HepG2 (cell line): ENCODE measurements around the gene RALY. TPM values are rescaled to one million over a fixed set of nuclear protein-coding genes. Genes with fewer than 3 reads are reported as not detected.
A peak's percentile ranks its signal among the peaks of the same experiment; 100 is the strongest.

Experiments
- ARID2 ChIP-seq: sonication (generic); formaldehyde crosslinking; IDR thresholded peaks from 2 replicates; pipeline ENCODE4 v1.8.1; 2022; ENCODE audit warnings: mild to moderate bottlenecking, missing genetic modification reagents, borderline replicate concordance
- ASH2L ChIP-seq: fragments of 300-600, 200-600 bp; sonication (generic); IDR thresholded peaks from 2 replicates; pipeline ENCODE4 v1.7.0; 2017; ENCODE audit warnings: low read depth, mild to moderate bottlenecking, moderate library complexity, mixed read lengths, low read length; ENCODE audit not compliant: insufficient read length
- HCFC1 ChIP-seq: fragments of 150-350 bp; IDR thresholded peaks from 2 replicates; pipeline ENCODE4 v1.6.1; 2014; ENCODE audit warnings: low read depth, low read length
- NFYB ChIP-seq: sonication (generic); formaldehyde crosslinking; IDR thresholded peaks from 2 replicates; pipeline ENCODE4 v1.4.0; 2020; ENCODE audit warnings: missing genetic modification reagents
- RORA ChIP-seq: sonication (generic); formaldehyde crosslinking; IDR thresholded peaks from 2 replicates; pipeline ENCODE4 v1.5.0; 2020; ENCODE audit warnings: mild to moderate bottlenecking, missing genetic modification reagents, moderate library complexity
- THAP11 ChIP-seq: IDR thresholded peaks from 2 replicates; pipeline ENCODE4 v1.6.1; 2016; ENCODE audit warnings: missing biosample characterization, missing genetic modification reagents
- ZNF615 ChIP-seq: sonication (generic); formaldehyde crosslinking; IDR thresholded peaks from 2 replicates; pipeline ENCODE4 v1.5.0; 2020; ENCODE audit warnings: mild to moderate bottlenecking, missing genetic modification reagents, borderline replicate concordance
- ZNF646 ChIP-seq: sonication (generic); formaldehyde crosslinking; IDR thresholded peaks from 2 replicates; pipeline ENCODE4 v1.9.0; 2021; ENCODE audit warnings: mild to moderate bottlenecking, missing genetic modification reagents
- ZNF710 ChIP-seq: sonication (generic); formaldehyde crosslinking; IDR thresholded peaks from 2 replicates; pipeline ENCODE4 v1.5.0; 2020; ENCODE audit warnings: mild to moderate bottlenecking, missing genetic modification reagents, borderline replicate concordance
- ZNF724P ChIP-seq: sonication (generic); formaldehyde crosslinking; IDR thresholded peaks from 2 replicates; pipeline ENCODE4 v1.8.0; 2022; ENCODE audit warnings: missing genetic modification reagents, borderline replicate concordance
- ZNF772 ChIP-seq: sonication (generic); formaldehyde crosslinking; IDR thresholded peaks from 2 replicates; pipeline ENCODE4 v1.5.0; 2020; ENCODE audit warnings: mild to moderate bottlenecking, missing genetic modification reagents
- ZNF790 ChIP-seq: sonication (generic); formaldehyde crosslinking; IDR thresholded peaks from 2 replicates; pipeline ENCODE4 v1.8.0; 2022; ENCODE audit warnings: missing genetic modification reagents, mild to moderate bottlenecking, borderline replicate concordance
- polyA plus RNA-seq, 8 experiments: library from polyadenylated mRNA; depleted of rRNA in 3 of 8; stranded (reverse) in 7 of 8; unstranded in 1 of 8; fragments of >200 nt; fragmentation: Illumina TruSeq in 4 of 8; extraction: Trizol in 4 of 8; gene quantifications; 2 replicates each; pipeline versions ENCODE4 v1.2.1 to v1.2.3, GENCODE V29; 2011 to 2016; ENCODE audit warnings: low read depth in 4 of 8, missing spikeins in 1 of 8, mixed read lengths in 1 of 8; ENCODE audit not compliant: insufficient read depth in 1 of 8
- total RNA-seq, 5 experiments: library from RNA; depleted of rRNA; stranded (reverse); fragments of >200 nt; fragmentation: Illumina TruSeq; extraction: Trizol; gene quantifications; 2 replicates each; pipeline ENCODE4 v1.2.3, GENCODE V29; 2016; ENCODE audit warnings: low read depth in 1 of 5
- TF ChIP-seq, protein P1 (sequence below): IDR thresholded peaks from 2 replicates; pipeline ENCODE4 v1.6.1; 2016; ENCODE audit warnings: low read depth, control low read depth
- TF ChIP-seq, protein P2 (sequence below): sonication (generic); formaldehyde crosslinking; IDR thresholded peaks from 2 replicates; pipeline ENCODE4 v1.8.1; 2023; ENCODE audit warnings: missing genetic modification reagents, mild to moderate bottlenecking, borderline replicate concordance

The RALY gene
- total and polyA plus RNA-seq, 2 of the 13 experiments (the other 11 are each of a cell fraction or from before 2014, with no cell fraction given): 178 to 186 TPM

DNA sequence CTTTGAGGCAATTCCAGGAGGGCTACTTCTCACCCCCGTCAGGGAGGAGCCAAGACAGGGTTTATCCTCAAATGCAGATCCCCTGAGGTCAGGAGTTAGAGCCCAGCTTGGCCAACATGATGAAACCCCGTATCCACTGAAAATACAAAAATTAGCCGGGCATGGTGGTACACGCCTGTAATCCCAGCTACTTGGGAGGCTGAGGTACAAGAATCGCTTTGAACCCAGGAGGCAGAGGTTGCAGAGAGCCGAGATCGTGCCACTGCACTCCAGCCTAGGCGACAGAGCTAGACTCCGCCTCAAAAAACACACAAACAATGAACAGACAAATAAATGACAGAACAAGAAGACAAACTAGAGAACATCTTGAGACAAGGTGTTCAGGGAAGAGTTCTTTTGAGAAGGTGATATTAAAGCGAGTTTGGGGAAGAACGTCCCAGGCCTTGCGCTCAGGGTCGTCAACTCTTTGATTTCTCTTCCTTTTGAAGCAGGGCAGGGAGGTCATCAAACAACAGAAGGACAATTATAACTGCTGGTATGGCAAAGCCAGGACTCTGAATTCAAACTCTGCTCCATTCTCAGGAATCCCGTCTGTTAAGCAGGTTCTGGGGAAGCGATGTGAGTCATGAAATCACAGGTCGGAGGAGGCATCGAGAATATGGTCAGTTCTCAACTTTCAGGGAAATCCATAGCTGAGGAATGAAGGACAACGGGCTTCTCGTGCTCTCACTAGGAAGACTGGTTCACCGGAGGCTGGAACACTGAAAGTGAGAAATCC is 1.4 kb upstream of the RALY start (continued):
- TF ChIP-seq ZNF710 (no peak), ARID2 (CRISPR knock-in tag) (0 out of 2 replicates have a peak, but pooled peaks have one; percentile 75), ZNF646 (CRISPR knock-in tag) (0 out of 2 replicates have a peak, but pooled peaks have one; percentile 48), ZNF772 (CRISPR knock-in tag) (0 out of 2 replicates have a peak, but pooled peaks have one; percentile 28), ZNF790 (CRISPR knock-in tag) (no peak), ZNF724P (peak; percentile 54; the same call in 1 of the 2 replicates), RORA (CRISPR knock-in tag) (no peak), ASH2L (peak; percentile 35), HCFC1 (no peak), THAP11 (CRISPR knock-in tag) (no peak), ZNF615 (0 out of 2 replicates have a peak, but pooled peaks have one; percentile 6), NFYB (peak; percentile 10; the same call in 1 of the 2 replicates)
- TF ChIP-seq, protein P1, sequence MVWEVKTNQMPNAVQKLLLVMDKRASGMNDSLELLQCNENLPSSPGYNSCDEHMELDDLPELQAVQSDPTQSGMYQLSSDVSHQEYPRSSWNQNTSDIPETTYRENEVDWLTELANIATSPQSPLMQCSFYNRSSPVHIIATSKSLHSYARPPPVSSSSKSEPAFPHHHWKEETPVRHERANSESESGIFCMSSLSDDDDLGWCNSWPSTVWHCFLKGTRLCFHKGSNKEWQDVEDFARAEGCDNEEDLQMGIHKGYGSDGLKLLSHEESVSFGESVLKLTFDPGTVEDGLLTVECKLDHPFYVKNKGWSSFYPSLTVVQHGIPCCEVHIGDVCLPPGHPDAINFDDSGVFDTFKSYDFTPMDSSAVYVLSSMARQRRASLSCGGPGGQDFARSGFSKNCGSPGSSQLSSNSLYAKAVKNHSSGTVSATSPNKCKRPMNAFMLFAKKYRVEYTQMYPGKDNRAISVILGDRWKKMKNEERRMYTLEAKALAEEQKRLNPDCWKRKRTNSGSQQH (CRISPR knock-in tag): 0 out of 2 replicates have a peak, but pooled peaks have one; percentile 72
- TF ChIP-seq, protein P2, sequence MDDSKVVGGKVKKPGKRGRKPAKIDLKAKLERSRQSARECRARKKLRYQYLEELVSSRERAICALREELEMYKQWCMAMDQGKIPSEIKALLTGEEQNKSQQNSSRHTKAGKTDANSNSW (CRISPR knock-in tag): 0 out of 2 replicates have a peak, but pooled peaks have one; percentile 63
